Stimulated activated CD4-positive, alpha-beta T cell treated with anti-CD3 and anti-CD28 coated beads, Interleukin-1b, Interleukin-23, amount 100 ng/mL, for 48 hours (primary cell): Measurements from ENCODE around the gene PEF1.

Source experiments
- DNase-seq: peaks from one replicate; pipeline ENCODE4 v3.0.0-alpha.2; 2020

Gene PEF1

DNA sequence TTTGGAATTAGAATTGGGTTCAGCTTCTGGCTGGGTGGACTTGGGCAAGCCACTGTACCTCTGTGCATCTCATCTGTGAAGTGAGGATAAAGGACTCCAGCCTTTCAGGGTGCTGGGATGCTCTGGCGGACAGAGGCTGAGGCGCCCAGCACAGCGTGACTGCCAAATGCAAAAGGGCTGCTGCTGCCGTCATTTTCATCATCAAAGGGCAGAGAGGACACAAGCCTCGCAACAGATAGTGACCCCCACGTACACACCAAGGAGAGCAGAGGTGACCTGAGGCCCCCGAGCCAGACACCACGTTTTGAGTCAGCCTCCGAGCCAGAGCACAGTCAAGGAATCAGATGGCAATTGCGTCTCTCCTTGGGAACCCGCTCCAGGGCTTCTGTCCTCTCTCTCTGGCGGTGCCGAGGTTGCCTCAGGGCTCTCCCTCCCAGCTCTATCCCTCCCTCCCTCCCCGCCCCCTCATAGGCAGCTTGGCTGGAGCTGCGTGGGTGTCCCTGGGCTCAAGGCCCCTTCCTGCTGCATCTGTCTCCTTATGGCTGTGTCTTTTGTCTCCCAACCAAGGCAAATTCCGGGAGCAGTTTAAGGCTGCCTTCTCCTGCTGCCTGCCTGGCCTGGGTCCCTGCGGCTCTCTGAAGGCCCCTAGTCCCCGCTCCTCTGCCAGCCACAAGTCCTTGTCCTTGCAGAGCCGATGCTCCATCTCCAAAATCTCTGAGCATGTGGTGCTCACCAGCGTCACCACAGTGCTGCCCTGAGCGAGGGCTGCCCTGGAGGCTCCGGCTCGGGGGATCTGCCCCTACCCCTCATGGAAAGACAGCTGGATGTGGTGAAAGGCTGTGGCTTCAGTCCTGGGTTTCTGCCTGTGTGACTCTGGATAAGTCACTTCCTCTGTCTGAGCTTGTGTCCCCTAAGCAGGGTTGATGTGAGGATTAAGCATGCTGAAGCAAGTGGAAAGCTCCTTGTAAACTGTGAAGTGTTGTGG, 18.2 kb downstream of the PEF1 start:
- DNase-seq = no peak

DNA sequence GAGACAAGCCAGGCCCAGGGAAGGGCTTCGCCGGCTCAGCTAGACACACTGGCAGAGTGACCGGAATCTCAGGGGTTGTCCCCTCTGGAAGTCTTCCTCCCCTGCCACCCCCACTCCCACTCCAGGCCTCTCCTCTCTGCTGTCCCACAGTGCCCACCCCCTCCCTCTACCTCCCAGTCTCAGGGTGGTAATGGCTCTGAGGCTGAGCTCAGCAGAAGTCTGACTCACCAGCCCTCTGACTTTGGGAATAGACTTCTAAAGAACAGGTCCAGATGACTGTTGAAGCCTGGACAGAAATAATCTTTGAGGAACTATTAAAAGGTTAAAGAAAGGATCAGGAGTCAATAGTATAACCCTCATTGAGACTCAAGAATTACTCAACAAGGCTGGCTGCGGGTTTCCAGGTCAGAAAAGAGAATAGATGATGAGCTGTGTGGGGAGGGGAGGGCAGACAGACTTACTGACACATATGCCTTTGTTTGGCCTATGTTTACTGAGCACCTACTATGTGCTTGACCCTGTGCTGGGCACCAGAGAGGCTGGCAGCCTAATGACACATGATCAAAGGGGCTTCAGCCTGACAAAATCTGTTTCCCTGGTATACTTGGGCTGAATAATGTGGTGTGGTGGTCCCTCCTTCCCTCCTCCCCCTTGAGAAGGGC, 19.0 kb downstream of the PEF1 start:
- DNase-seq = no peak

DNA sequence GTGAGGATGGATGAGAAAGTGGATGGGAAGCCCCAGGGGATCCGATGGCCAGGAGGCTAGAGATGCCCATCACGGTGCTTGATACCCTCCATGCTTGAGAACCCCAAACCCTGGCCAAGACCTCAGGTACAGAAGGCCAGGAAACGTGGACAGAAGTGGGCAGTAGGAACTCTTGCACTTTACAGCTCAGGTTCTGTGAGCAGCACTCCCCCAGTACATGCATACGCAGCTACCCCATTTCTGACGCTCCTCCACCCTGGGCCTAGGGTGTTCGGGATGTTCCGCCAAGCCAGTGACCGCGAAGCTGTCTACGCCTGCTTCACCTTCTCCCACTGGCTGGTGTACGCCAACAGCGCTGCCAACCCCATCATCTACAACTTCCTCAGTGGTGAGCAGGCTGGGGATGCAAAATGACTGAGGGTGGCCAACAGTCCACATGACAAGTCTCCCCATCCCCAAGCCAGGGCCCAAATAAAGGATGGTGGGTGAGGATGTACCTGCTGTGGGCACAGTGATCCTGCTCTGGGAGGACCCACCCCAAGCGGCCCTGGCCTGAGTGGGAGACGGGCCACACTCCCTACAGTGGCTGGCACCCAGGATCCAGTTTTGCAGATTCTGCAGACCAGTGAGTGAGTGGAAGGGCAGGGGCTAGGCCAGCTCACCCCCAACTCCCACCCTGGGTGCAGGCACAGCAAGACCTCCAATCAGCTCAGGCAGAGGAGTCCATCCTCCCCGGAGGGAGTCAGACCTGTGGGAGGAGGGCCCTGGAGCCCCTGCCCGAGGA, 19.8 kb downstream of the PEF1 start:
- DNase-seq = no peak

DNA sequence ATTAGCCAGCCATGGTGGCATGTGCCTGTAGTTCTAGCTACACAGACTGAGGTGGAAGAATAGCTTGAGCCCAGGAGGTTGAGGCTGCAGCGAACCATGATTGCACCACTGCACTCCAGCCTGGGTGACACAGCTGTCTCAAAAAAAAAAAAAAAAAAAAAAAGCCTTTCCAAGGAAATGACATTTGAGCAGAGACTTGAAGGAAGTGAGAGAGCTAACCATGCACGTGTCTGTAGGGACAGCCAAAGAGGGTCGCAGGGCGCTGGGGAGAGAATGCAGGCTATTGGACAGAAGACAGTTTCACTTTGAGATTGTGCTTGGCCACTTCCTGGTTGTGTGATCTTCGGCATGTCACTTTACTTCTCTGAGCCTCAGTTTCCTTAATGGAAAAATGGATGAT, 20.4 kb downstream of the PEF1 start:
- no peak for DNase-seq

DNA sequence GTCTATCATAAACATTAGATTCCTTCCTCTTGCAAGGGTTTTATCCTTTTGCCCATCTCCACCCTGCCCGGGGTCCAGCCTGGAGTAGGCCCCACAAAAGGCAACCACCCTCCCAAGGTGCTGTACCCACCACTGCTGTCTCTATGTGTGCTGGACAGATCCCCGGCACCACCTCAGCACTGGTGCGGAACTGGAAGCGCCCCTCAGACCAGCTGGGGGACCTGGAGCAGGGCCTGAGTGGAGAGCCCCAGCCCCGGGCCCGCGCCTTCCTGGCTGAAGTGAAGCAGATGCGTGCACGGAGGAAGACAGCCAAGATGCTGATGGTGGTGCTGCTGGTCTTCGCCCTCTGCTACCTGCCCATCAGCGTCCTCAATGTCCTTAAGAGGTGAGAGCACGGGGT, 21.3 kb downstream of the PEF1 start:
- DNase-seq = no peak

DNA sequence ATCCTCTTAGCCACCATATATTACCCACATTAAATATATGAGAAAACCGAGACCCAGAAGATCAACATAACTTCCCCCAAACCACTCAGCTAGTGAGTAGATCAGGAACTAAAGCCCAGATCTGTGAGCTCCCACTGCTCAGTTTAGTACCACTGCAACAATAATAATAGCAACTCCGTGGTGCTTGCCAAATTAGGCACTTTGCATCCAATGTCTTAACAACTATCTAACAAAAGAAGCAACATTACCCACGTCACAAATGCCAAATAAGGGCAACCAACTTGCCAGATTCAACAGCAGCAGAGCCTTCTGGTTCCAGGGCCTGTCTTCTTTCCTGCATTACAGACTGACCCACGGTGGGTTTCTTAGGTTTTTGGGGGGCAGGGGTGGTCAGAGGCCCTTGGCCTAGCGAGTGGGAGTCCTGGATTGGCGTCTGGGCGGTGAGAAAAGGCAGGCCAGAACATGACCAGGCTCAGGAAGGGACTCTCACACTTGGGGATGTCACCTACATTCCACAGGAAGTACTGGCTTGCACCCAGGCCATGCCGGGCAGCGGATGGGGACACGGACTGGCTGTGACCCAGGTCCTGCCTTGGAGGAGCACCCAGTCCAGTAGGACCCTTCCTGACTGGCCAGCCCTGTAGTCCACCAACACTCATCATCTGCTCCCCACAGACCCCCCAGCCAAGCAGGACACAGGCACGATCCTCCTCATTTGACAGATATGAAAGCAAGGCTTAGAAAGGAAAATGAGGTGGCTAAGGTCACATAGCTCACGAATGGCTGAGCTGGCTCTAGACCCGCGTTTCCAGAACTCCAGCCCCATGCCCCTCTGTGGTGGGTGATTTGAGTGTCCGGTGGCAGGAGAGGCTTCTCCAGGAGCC, 22.6 kb downstream of the PEF1 start:
- no peak for DNase-seq

DNA sequence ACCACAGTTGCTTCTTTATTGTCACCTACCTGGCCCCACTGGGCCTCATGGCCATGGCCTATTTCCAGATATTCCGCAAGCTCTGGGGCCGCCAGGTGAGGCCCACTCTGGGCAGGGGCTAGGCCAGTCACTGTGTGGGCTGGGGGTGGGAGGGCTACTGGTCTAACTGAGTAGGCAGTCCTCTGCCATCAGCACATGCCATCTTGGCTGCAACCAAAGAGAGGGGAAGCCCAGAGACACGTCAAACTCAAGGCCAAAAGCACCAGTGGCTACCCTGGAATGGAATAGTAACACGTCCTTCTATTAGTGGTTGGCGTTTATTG, 23.2 kb downstream of the PEF1 start:
- DNase-seq = no peak

DNA sequence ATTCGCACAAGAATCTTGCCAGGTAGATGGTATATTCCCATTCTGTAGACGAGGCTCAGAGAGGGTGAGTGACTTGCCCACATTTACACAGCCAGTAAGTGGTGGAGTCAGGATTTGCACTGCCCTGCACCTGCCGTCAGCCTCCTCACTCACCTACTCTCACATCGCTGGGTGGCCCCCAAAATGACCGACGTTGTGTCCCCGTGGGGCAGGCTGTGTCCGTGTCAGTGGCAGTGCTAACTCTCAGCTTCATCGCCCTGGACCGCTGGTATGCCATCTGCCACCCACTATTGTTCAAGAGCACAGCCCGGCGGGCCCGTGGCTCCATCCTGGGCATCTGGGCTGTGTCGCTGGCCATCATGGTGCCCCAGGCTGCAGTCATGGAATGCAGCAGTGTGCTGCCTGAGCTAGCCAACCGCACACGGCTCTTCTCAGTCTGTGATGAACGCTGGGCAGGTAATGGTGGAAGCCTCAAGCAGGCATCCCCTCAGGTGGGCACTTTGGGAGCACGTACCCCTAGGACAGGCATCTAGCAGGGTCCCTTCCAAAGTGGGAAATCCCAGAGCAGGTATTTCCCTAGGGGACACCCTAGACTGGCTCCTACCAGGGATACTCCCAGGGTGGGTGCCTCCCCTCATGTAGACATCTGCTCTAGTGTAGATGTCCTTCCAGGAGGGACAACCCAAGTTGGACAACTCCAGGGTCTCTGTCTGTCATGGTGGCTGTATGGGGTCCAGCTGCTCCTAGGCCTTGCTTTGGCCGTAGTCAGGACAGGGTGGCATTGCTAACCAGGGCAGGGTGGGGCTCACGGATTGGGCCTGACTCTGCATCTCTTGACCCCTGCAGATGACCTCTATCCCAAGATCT, 23.8 kb downstream of the PEF1 start:
- no peak for DNase-seq

DNA sequence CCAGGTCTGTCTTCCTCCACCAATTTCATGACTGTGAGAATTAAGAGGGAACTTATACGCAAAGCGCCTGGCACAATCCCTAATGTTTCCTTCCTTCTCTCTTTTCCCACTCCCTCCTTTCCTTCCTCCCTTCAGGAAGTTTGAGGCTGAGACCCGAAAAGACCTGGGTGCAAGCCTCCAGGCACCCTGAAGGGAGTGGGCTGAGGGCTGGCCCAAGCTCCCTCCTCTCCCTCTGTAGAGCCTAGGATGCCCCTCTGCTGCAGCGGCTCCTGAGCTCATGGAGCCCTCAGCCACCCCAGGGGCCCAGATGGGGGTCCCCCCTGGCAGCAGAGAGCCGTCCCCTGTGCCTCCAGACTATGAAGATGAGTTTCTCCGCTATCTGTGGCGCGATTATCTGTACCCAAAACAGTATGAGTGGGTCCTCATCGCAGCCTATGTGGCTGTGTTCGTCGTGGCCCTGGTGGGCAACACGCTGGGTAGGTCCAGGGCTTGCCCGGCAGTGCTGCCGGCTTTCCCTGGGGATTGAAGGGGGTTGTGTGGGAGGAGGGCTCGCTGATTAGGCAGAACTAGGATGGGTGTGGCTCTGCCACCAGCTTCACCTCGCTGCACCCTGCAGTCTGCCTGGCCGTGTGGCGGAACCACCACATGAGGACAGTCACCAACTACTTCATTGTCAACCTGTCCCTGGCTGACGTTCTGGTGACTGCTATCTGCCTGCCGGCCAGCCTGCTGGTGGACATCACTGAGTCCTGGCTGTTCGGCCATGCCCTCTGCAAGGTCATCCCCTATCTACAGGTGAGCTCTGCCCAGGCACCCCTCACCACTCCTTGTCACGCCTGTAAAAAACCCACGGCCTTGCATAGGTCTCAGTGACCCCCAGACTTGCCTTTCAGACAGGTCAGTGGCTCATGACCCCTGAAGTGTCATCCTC, 25.5 kb downstream of the PEF1 start:
- DNase-seq = no peak

DNA sequence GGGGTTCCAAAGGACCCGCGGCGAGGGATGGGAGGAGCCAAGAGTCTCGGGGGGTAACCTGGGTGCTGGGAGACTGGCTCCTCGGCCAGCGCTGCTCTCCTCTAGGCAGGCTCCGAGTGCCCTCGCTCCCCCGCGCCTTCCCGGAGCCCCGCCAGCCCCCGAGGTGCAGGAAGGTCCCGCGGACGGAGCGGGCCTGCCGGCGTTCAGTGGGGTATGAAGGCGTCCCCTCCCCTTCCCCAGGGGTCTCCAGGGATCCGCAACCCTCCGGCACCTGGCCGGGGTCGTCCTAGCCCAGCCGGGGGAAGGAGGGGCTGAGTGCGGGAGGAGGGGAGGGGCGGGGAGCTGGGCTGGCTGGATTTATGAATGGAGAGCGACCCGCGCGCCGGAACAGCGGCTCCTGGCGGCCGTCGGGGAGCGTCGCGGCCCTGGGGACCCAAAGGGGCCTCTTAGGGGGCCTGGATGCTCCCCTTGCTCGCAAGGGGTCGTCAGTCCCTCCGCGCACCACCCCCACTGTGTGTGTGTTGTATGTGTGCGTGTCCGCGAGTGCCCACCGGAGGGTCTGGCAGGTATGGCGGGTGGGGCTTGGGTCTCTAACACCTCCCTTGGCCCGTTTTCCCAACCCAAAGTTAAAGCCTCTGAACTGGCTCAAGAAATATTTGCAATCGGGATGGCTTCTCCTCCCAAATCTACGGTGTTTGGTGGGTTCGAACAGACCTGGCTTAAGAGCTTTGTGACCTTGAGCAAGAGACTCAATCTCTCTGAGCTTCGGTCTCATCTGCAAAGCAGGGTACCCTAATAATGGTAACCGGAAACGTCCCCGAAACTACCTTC, 26.5 kb downstream of the PEF1 start:
- peak; percentile 37 for DNase-seq

DNA sequence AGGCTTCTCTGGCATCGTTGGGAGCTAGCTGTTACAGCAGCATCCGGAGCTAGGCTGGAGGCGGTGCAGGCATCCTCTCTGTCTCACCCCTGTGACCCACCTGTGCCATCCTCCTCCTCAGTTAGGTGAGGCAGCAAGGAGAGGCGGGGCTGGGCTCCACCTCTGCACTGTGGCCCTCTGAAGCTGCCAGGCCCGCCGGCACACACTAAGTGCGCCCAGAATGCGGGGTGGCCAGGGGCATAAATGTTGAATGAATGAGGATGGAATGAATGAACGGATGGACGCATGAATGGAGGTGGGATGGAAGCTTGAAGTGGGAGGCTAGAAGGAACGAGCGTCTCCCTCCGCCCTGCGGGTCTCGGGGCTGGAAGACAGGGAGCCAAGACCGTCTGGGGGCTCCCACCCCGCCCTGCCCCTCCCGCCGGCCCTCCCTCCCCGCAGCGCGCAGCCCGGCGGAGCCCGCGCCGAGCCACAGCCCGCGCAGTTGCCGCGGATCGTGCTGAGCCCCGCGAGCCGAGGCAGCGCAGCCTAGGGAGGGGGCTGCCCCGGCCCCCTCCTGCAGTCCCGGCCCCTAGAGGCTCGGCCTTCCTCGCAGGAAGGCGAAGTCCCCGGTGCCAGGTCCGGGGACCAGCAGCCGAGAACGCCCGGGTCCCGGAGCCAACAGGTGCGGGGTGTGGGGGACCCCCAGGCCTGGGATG, 27.3 kb downstream of the PEF1 start, which contains the start of gene HCRTR1:
Gene HCRTR1 (plus strand): TSS at position 472 of the 698 bp plus-strand sequence. CDS start 1,504 bp downstream, outside the sequence.
- no peak for DNase-seq

DNA sequence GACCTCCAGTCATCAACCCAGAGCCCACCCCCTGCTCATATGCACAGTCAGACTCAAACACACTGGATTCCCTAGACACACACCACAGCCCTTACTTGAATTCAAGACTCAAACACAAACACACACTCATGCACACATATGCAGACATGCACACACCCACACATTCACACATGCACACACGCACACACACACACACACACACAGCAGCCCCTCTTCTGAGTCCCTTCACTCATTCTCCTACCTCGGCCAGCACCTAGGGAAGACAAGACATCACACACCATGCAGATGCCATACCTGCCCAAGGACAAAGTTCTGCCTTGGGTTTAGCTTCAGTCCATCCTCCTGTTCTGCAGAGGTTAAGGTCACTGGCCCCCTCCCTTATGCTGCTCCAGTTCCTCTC, 28.7 kb downstream of the PEF1 start:
- DNase-seq = no peak

DNA sequence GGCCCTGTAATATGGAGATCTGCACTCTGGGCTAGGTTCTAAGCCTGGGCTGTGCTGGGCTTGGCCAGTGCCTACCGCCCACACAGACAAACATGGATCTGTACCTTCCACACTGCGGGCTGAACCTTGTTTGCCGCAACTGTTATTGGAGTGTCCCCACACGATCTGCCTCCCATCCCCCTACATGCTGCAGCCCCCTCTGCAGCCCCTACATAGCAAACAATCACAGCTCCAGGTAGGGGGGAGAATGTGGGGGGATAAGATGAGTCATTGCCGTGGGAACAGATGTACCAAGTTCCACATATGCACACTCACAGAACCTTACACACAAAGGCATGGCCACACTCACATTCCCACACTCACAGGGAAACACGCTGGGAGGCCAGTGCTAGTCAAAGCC, 29.3 kb downstream of the PEF1 start:
- no peak for DNase-seq

DNA sequence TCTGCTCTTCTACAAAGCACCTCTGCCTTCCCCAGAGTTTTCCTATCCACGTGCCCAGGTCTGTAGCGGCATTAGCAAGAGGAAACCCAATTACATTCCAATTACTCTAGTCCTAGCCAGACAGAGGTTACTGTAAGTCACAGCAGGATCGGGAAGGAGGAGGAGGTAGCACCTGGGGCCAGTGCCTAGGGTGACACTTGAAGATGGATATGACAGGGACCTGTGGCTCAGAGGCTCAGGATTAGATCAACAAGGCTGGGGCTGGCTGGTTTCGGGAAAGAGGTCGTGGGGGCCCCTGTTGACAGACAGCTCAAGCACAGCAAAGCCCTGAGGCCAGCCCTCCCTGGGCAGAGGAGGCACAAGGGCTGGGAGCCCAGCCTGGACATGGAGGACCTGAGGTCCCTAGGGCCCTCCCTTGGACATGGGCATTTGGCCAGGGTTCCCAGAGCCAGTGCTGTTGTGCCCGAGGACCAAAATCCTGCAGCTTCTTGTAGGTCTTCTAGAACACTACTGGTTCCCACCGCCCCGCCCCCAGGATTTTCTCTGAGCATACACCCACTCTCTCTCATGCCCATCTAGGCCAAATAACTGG, 30.2 kb downstream of the PEF1 start:
- no peak for DNase-seq

DNA sequence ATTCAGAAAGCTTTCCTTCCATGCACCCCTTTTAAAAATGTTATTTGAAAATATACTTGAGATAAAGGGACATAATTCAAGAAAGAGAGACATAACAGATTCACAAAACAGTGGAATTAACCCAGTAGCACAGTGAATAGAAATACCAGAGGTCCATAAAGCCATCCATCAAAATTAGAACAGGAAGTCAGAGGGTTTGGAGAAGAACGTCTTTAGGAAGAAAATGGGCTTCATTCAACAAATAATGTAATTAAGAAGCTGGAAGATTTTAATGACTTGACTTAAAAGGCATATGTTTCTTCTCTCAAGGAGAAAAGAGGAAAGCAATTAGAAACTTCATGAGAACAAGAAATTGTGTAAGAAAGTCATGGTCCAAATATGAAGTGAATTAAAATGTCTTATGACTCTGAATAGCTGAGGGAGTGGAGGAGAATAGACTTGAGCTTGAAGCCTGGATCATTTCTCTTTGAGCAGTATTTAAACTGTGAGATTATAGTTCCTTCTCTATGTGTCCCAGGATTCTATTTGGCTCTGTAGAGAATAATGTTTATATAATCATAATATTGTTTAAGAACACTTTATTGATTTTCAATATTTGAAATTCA, 35.1 kb downstream of the PEF1 start:
- no peak for DNase-seq

DNA sequence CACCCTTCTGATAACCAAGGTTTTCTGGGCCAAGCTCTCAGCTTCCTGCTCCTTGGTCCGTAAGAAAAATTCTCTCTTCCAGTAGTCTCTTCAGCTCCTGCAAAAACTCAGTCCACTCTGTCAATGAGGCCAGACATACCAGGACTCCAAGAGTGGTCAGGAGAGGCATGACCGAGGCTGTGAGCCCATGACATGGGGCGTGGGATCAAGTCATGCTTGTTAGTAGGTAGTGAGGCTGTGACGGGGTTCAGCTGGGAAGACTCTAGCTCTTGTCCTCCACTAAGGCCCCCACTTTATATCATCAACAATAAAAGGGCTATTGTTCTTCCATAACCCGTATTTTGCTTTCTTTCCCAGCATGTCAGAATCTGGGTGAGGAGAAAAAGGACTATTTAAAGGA, 37.3 kb downstream of the PEF1 start:
- DNase-seq = no peak

DNA sequence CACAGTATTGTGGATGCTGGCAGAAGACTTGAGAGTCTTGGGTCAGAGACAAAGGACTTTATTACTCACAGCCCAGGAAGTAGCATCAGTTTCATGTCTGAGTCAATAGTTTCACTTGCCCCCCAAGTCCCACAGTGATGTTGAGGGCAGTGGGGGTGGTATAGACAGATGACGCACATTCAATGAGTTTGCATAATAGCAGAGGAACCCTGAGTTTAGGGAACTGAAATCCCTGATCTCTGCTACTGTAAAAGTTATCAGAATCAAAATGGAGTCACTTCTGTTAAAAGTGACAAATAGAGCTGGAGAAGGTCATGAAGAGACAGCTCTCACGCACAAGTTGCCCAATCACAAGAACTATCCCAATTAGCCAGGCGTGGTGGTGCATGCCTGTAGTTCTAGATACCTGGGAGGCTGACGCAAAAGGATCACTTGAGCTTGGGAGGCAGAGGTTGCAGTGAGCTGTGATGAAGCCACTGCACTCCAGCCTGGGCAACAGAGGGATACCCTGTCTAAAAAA, 38.7 kb downstream of the PEF1 start:
- peak; percentile 55 for DNase-seq

DNA sequence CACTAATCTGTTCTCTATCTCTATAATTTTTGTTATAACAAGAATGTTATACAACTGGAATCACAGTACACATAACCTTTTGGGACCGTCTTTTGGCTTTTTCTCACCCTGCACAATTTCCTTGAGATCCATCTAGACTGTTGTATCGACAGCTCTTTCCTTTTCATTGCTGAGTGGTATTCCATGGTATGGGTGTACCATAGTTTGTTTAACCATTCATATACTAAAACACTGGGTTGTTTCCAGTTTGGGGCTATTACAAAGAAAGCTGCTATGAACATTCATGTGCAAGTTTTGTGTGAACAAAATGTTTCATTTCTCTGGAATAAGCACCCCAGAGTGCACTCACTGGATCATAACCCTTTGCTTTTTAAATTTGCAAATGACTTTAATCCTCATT, 42.6 kb downstream of the PEF1 start:
- DNase-seq = no peak
